Breast epithelium (tissue), 4 donors: Measurements from ENCODE around the gene ALOX12B. TPM values are rescaled to one million over a fixed set of nuclear protein-coding genes. Genes with fewer than 3 reads are reported as not detected.

Experiments used
- DNase-seq, 2 donors: peaks; one replicate each; pipeline ENCODE4 v3.0.0-alpha.2; 2019; ENCODE audit warnings: low spot score in 2 of 2
- H3K27ac ChIP-seq, 2 donors: fragments of 200-600 bp; sonication (generic) in 1 of 2; one replicate each; pipeline ENCODE4 v1.5.1; 2016 to 2019; ENCODE audit warnings: mild to moderate bottlenecking in 1 of 2
- H3K27me3 ChIP-seq, 2 donors: fragments of 200-600 bp; sonication (generic) in 1 of 2; one replicate each; pipeline versions ENCODE4 v1.5.1 to v1.6.0; 2017 to 2019; ENCODE audit warnings: control low read depth in 1 of 2, mild to moderate bottlenecking in 1 of 2
- H3K36me3 ChIP-seq: fragments of 200-600 bp; one replicate; pipeline ENCODE4 v1.5.1; 2019
- H3K4me1 ChIP-seq, 2 donors: fragments of 200-600 bp; sonication (generic); one replicate each; pipeline ENCODE4 v1.5.1; 2016 to 2019; ENCODE audit warnings: control low read depth in 1 of 2
- H3K4me3 ChIP-seq, 3 donors: fragments of 200-600 bp; sonication (generic); 1 replicate in 2 of 3; 2 replicates in 1 of 3; pipeline ENCODE4 v1.5.1; 2016 to 2019; ENCODE audit warnings: mild to moderate bottlenecking in 3 of 3, moderate library complexity in 2 of 3
- H3K9me3 ChIP-seq, 2 donors: fragments of 200-600 bp; sonication (generic) in 1 of 2; one replicate each; pipeline ENCODE4 v1.5.1; 2016 to 2019; ENCODE audit warnings: control low read depth in 1 of 2
- CTCF ChIP-seq, 3 donors: fragments of 450-650 bp; IDR thresholded peaks; one replicate each; pipeline ENCODE4 v1.5.1; 2016 to 2017; ENCODE audit warnings: antibody characterized with exemption in 3 of 3, mild to moderate bottlenecking in 3 of 3, moderate library complexity in 3 of 3
- POLR2A ChIP-seq: fragments of 450-650 bp; IDR thresholded peaks from one replicate; pipeline ENCODE4 v1.6.1; 2016; ENCODE audit warnings: antibody characterized with exemption, mild to moderate bottlenecking, moderate library complexity
- POLR2AphosphoS5 ChIP-seq, 3 donors: sonication (generic); formaldehyde crosslinking; IDR thresholded peaks; one replicate each; pipeline ENCODE4 v1.6.1; 2017; ENCODE audit warnings: antibody characterized with exemption in 3 of 3
- intact Hi-C: fragments of 100-400 bp; cut with DNase I; formaldehyde crosslinking; loops from one replicate; pipeline ENCODE4 v1.15.1; 2023; ENCODE audit warnings: low total_unique reads
- total RNA-seq, 3 donors: library from RNA; depleted of rRNA; stranded (reverse); fragments of >200 nt; gene quantifications; one replicate each; pipeline ENCODE4 v1.1.0, GENCODE V29; 2016

ALOX12B gene
- total RNA-seq, 3 donors from 2014 or later: not detected

GRCh38 chr17:8084250-8084649, 3.3 kb downstream of the ALOX12B start:
- intact Hi-C loops: no loop called here
- Histone ChIP-seq H3K9me3 (no peaks in the 10 kb centered on the region), H3K27me3 (peaks cover 0 to 13% of the 10 kb centered on the region in 2 donors)

GRCh38 chr17:8082292-8082691, 5.2 kb downstream of the ALOX12B start:
- Histone ChIP-seq H3K9me3 (no peaks in the 10 kb centered on the region), H3K36me3 (no peaks in the 10 kb centered on the region), H3K27ac (no peak overlapping the region), H3K27me3 (peaks cover 0 to 17% of the 10 kb centered on the region in 2 donors), H3K4me3 (no peak overlapping the region), H3K4me1 (no peaks in the 10 kb centered on the region)
- no peak for TF ChIP-seq POLR2AphosphoS5 (IDR thresholded peaks at IDR 0.05)
- no peak for TF ChIP-seq CTCF (IDR thresholded peaks at IDR 0.05)
- no peak for TF ChIP-seq POLR2A
- DNase-seq: no peak
- intact Hi-C loops: no loop called here

More at GRCh38 chr17:8084250-8084649, 3.3 kb downstream of the ALOX12B start:
- DNase-seq: no peak
- no peaks in the 10 kb centered on the region for H3K4me1 ChIP-seq
- no peak overlapping the region for H3K4me3 ChIP-seq
- no peak overlapping the region for H3K27ac ChIP-seq
- no peak for TF ChIP-seq CTCF (IDR thresholded peaks at IDR 0.05)
- no peak for TF ChIP-seq POLR2AphosphoS5 (IDR thresholded peaks at IDR 0.05)
- no peaks in the 10 kb centered on the region for H3K36me3 ChIP-seq

GRCh38 chr17:8081876-8082275, 5.6 kb downstream of the ALOX12B start:
- H3K4me3 ChIP-seq: no peak overlapping the region
- TF ChIP-seq POLR2A: no peak
- no peak for TF ChIP-seq CTCF (IDR thresholded peaks at IDR 0.05)
- no peak for TF ChIP-seq POLR2AphosphoS5 (IDR thresholded peaks at IDR 0.05)
- H3K9me3 ChIP-seq: no peaks in the 10 kb centered on the region
- no peaks in the 10 kb centered on the region for H3K4me1 ChIP-seq
- peaks cover 0 to 21% of the 10 kb centered on the region in 2 donors for H3K27me3 ChIP-seq
- no peak for DNase-seq
- intact Hi-C loops: no loop called here
- H3K27ac ChIP-seq: no peak overlapping the region
- no peaks in the 10 kb centered on the region for H3K36me3 ChIP-seq

- intact Hi-C loops: no loop called here
- peaks cover 0 to 32% of the 10 kb centered on the region in 2 donors for H3K27me3 ChIP-seq
- TF ChIP-seq POLR2AphosphoS5 (IDR thresholded peaks at IDR 0.05) (no peak), CTCF (IDR thresholded peaks at IDR 0.05) (no peak), POLR2A (no peak)
These were observed 6.7 kb downstream of the ALOX12B start for GRCh38 chr17:8080799-8081219.

GRCh38 chr17:8080208-8080798, 7.2 kb downstream of the ALOX12B start:
- intact Hi-C loops: no loop called here

More at GRCh38 chr17:8080799-8081219, 6.7 kb downstream of the ALOX12B start:
- Histone ChIP-seq H3K27ac (no peak overlapping the region), H3K4me3 (no peak overlapping the region), H3K36me3 (no peaks in the 10 kb centered on the region), H3K9me3 (no peaks in the 10 kb centered on the region), H3K4me1 (no peaks in the 10 kb centered on the region)
- DNase-seq: no peak

More at GRCh38 chr17:8080208-8080798, 7.2 kb downstream of the ALOX12B start:
- H3K4me1 ChIP-seq: no peaks in the 10 kb centered on the region
- peak overlapping the region; percentile 27 to 65 (median 53) for H3K4me3 ChIP-seq
- H3K36me3 ChIP-seq: no peaks in the 10 kb centered on the region
- TF ChIP-seq POLR2A (no peak), POLR2AphosphoS5 (IDR thresholded peaks at IDR 0.05) (no peak), CTCF (IDR thresholded peaks at IDR 0.05) (no peak)
- no peaks in the 10 kb centered on the region for H3K9me3 ChIP-seq
- no peak overlapping the region for H3K27ac ChIP-seq
- H3K27me3 ChIP-seq: peaks cover 0 to 37% of the 10 kb centered on the region in 2 donors
- DNase-seq: no peak
